Natural killer cell (primary cell): ENCODE results near the gene CORIN. TPM values are rescaled to one million over a fixed set of nuclear protein-coding genes. Genes with fewer than 3 reads are reported as not detected.

Experiments used
- ATAC-seq, 3 donors: fragments of 150-1000 bp in 2 of 3; fragments of 200-7000 bp in 1 of 3; cut with Tn5 transposase; 1 replicate in 1 of 3; 2 replicates in 2 of 3; pipeline ENCODE4 v1.10.0; 2021; ENCODE audit warnings: mild to moderate bottlenecking in 2 of 3, moderate library complexity in 2 of 3
- DNase-seq, 2 donors: peaks; one replicate each; pipeline versions ENCODE4 v3.0.0 to v3.0.0-alpha.2; 2013 to 2021; ENCODE audit warnings: mixed read lengths in 1 of 2
- H3K27ac ChIP-seq: one replicate; pipeline ENCODE4 v1.5.1; 2013; ENCODE audit warnings: mild to moderate bottlenecking, low read length
- H3K27me3 ChIP-seq: one replicate; pipeline ENCODE4 v1.6.1; 2013; ENCODE audit warnings: low read length; ENCODE audit not compliant: control insufficient read depth, insufficient read depth
- H3K36me3 ChIP-seq: one replicate; pipeline ENCODE4 v1.6.1; 2013; ENCODE audit warnings: low read length; ENCODE audit not compliant: control insufficient read depth, insufficient read depth
- H3K4me1 ChIP-seq: one replicate; pipeline ENCODE4 v1.6.1; 2013; ENCODE audit warnings: low read length; ENCODE audit not compliant: control insufficient read depth, insufficient read depth
- H3K4me3 ChIP-seq: one replicate; pipeline ENCODE4 v1.5.1; 2013; ENCODE audit warnings: low read length
- H3K9me3 ChIP-seq: one replicate; pipeline ENCODE4 v1.6.1; 2013; ENCODE audit warnings: low read length; ENCODE audit not compliant: control insufficient read depth, insufficient read depth
- H3K27ac Mint-ChIP-seq, 2 donors: one replicate each; pipeline ENCODE4 v1.8.0; 2022; ENCODE audit warnings: mild to moderate bottlenecking in 2 of 2, mixed read lengths in 2 of 2, moderate library complexity in 1 of 2
- H3K27me3 Mint-ChIP-seq, 2 donors: one replicate each; pipeline ENCODE4 v1.8.0; 2022; ENCODE audit warnings: low read depth in 2 of 2, mixed read lengths in 2 of 2
- H3K36me3 Mint-ChIP-seq: one replicate; pipeline ENCODE4 v1.8.0; 2022; ENCODE audit warnings: mixed read lengths
- H3K4me1 Mint-ChIP-seq, 2 donors: one replicate each; pipeline ENCODE4 v1.8.0; 2022; ENCODE audit warnings: mixed read lengths in 2 of 2
- H3K4me3 Mint-ChIP-seq: one replicate; pipeline ENCODE4 v1.8.0; 2022; ENCODE audit warnings: mild to moderate bottlenecking, moderate library complexity, mixed read lengths
- H3K9me3 Mint-ChIP-seq, 2 donors: one replicate each; pipeline ENCODE4 v1.8.0; 2022; ENCODE audit warnings: mixed read lengths in 2 of 2
- WGBS: methylation state at CpG from one replicate; pipeline ENCODE4 v1.1.7; 2013; ENCODE audit warnings: missing lambda C conversion rate; ENCODE audit not compliant: insufficient coverage; 5-methylcytosine and 5-hydroxymethylcytosine counted together
- intact Hi-C: fragments of 100-400 bp; cut with micrococcal nuclease; formaldehyde crosslinking; loops from one replicate; pipeline ENCODE4 v1.14.2; 2022
- total RNA-seq, 4 donors: library from RNA; stranded (reverse); fragments of 120-200 nt in 1 of 4; gene quantifications; one replicate each; pipeline versions ENCODE4 v1.2.3 to v1.2.4, GENCODE V29; 2013 to 2022
- TF ChIP-seq, protein P1 (sequence below): fragments of 200-600 bp; IDR thresholded peaks from one replicate; pipeline ENCODE4 v1.8.0; 2022; ENCODE audit warnings: antibody characterized with exemption

Gene CORIN
- total RNA-seq, 3 donors from 2014 or later (not counting 1 experiment from before 2014, with no cell fraction given), result 0.78 TPM; not detected in 2

DNA sequence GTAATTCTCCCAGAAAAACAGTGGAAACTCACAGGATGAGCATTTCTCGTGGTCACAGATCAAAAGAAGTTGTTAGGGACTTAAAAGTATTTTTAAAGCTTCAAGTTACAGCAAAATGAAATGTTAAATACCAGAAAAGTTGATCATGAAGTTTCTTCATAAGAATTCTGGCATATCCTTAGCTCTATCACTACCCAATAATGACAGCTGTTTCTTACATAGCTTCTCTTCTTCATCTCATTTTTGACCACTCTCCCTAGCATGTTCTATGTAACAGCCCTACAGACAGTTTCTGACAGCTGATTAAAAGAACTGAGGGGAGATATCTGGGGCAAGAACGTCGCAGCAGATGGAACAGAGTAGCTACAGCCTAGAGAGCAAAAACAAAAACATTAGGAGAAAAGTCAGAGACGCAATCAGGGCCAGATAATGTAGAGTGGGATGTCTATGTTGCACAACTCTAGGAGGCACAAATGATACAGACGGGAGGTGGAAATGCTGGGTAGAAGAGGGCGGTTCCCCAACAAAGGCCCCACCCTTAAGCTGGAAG, 108.7 kb downstream of the CORIN start:
- Mint-ChIP-seq H3K36me3 (no peaks in the 10 kb centered on the region), H3K4me1 (no peaks in the 10 kb centered on the region), H3K27ac (no peak overlapping the region), H3K9me3 (no peaks in the 10 kb centered on the region), H3K4me3 (no peak overlapping the region), H3K27me3 (peaks cover 26 to 45% of the 10 kb centered on the region in 2 donors)
- no peak overlapping the region for H3K27ac ChIP-seq
- DNase-seq (no peak), ATAC-seq (no peak)
- TF ChIP-seq, protein P1, sequence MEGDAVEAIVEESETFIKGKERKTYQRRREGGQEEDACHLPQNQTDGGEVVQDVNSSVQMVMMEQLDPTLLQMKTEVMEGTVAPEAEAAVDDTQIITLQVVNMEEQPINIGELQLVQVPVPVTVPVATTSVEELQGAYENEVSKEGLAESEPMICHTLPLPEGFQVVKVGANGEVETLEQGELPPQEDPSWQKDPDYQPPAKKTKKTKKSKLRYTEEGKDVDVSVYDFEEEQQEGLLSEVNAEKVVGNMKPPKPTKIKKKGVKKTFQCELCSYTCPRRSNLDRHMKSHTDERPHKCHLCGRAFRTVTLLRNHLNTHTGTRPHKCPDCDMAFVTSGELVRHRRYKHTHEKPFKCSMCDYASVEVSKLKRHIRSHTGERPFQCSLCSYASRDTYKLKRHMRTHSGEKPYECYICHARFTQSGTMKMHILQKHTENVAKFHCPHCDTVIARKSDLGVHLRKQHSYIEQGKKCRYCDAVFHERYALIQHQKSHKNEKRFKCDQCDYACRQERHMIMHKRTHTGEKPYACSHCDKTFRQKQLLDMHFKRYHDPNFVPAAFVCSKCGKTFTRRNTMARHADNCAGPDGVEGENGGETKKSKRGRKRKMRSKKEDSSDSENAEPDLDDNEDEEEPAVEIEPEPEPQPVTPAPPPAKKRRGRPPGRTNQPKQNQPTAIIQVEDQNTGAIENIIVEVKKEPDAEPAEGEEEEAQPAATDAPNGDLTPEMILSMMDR, result no peak
- intact Hi-C loops, result no loop called here
- no peaks in the 10 kb centered on the region for H3K36me3 ChIP-seq
- 79% methylated on average over 6 of the region's 6 CpGs for WGBS
- H3K9me3 ChIP-seq, result no peaks in the 10 kb centered on the region
- H3K4me3 ChIP-seq, result no peak overlapping the region
- H3K27me3 ChIP-seq, result peaks cover 3% of the 10 kb centered on the region
- no peaks in the 10 kb centered on the region for H3K4me1 ChIP-seq

DNA sequence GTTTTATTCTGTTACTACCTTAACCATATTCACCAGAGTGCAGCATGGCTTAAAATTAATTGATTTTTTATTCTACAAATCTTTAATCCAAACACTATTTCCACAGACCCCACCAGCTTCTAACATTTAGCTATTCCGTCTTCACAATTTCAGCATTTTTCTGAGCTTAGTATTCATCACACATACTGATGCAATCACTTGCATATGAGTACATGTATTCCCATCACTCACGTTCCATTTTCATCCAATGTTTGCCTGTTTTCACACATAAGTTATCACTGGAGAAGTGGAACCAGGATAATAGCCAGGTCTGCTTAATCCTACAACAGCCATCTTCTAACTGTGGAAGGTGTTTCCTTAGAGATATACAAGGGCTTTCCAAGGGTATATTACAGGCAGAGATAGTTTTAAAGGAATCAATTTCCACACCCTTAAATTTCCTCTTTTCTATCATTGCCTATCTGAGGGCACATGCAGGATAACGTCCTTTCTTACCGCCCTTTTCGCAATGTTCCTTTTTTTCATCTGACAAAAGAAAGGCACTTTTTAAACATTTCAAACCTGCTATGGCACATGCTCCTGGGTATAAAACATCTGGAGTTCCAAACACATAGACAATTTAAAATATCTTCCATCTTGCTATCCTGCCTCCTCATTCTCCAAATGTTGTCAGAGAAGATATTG, 115.8 kb downstream of the CORIN start:
- H3K27ac Mint-ChIP-seq, result no peak overlapping the region
- Histone ChIP-seq H3K27ac (no peak overlapping the region), H3K4me3 (no peak overlapping the region), H3K9me3 (peaks cover 3% of the 10 kb centered on the region), H3K4me1 (no peaks in the 10 kb centered on the region), H3K36me3 (no peaks in the 10 kb centered on the region), H3K27me3 (peaks cover 5% of the 10 kb centered on the region)
- H3K4me3 Mint-ChIP-seq, result no peak overlapping the region
- no peaks in the 10 kb centered on the region for H3K4me1 Mint-ChIP-seq
- H3K9me3 Mint-ChIP-seq, result no peaks in the 10 kb centered on the region
- intact Hi-C loops, result no loop called here
- H3K27me3 Mint-ChIP-seq, result peaks cover 29 to 42% of the 10 kb centered on the region in 2 donors
- ATAC-seq (no peak), DNase-seq (no peak)
- 77% methylated on average over 5 of the region's 5 CpGs for WGBS
- TF ChIP-seq, protein P1, result no peak
- H3K36me3 Mint-ChIP-seq, result no peaks in the 10 kb centered on the region

DNA sequence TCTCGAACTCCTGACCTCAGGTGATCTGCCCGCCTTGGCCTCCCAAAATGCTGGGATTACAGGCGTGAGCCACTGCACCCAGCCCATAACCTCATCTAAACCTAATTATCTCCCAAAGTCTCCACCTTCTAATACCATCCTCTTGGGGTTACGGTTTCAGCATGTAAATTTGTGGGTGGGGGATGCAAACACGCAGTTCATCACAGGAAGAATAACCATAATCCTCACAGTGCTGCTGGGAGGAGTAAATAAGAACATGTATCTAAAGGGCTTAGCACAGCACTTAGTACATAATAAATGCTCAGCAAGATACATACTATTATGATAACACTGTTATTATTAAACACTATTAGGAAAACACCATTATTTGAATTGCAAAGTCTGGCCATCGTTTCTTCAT, 116.4 kb downstream of the CORIN start:
- DNase-seq (no peak), ATAC-seq (no peak)
- Mint-ChIP-seq H3K27me3 (peaks cover 29 to 39% of the 10 kb centered on the region in 2 donors), H3K9me3 (no peaks in the 10 kb centered on the region), H3K4me1 (no peaks in the 10 kb centered on the region), H3K4me3 (no peak overlapping the region), H3K36me3 (no peaks in the 10 kb centered on the region), H3K27ac (no peak overlapping the region)
- TF ChIP-seq, protein P1, result no peak
- intact Hi-C loops, result no loop called here
- Histone ChIP-seq H3K4me1 (no peaks in the 10 kb centered on the region), H3K27ac (no peak overlapping the region), H3K27me3 (peaks cover 5% of the 10 kb centered on the region), H3K4me3 (no peak overlapping the region), H3K36me3 (no peaks in the 10 kb centered on the region), H3K9me3 (peaks cover 3% of the 10 kb centered on the region)
- 88% methylated on average over 1 of the region's 6 CpGs for WGBS
